ENCODE measurements around the gene ZNHIT2.

- no peak for TF ChIP-seq POLR2A (IDR thresholded peaks at IDR 0.05)
- TF ChIP-seq, protein P1, sequence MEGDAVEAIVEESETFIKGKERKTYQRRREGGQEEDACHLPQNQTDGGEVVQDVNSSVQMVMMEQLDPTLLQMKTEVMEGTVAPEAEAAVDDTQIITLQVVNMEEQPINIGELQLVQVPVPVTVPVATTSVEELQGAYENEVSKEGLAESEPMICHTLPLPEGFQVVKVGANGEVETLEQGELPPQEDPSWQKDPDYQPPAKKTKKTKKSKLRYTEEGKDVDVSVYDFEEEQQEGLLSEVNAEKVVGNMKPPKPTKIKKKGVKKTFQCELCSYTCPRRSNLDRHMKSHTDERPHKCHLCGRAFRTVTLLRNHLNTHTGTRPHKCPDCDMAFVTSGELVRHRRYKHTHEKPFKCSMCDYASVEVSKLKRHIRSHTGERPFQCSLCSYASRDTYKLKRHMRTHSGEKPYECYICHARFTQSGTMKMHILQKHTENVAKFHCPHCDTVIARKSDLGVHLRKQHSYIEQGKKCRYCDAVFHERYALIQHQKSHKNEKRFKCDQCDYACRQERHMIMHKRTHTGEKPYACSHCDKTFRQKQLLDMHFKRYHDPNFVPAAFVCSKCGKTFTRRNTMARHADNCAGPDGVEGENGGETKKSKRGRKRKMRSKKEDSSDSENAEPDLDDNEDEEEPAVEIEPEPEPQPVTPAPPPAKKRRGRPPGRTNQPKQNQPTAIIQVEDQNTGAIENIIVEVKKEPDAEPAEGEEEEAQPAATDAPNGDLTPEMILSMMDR (IDR thresholded peaks at IDR 0.05): no peak
Measured at GRCh38 chr11:65108469-65109123, 8.9 kb downstream of the ZNHIT2 start.
